ENCODE measurements around the gene FAM169A. TPM values are rescaled to one million over a fixed set of nuclear protein-coding genes. Genes with fewer than 3 reads are reported as not detected.
"Not testable (repeated sequence)": the region's sequence is repeated elsewhere in the genome, so short reads cannot be mapped to it uniquely, and the experiment has no call there.

FAM169A gene
- total and polyA plus RNA-seq, 2 of the 4 experiments (the other 2 are of a cell fraction): under 0.01 TPM; not detected in 1

DNA sequence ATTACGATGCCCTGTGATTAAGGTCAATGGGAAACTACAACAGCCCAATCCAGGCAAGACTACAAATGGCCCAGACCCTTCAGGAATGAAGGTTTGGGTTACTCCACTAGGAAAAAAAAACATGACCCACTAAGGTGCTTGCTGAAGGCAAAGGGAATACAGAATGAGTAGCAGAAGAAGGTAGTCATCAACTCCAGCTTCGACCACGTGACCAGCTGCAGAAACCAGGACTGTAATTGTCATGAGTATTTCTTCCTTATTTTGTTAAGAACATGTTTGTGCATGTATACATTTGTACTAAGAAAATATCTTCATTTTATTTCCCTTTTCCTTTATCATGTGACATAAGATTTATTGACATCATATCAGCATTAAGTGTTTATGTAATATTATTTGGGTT, 74.5 kb downstream of the FAM169A start:
- in situ Hi-C loops (cut with MboI; ENCODE audit: low sequenced_read_pairs); H3K56ac ChIP-seq (ENCODE audit: extremely low read depth, insufficient read depth, low read length); H3K14ac ChIP-seq (replicated peaks; ENCODE audit: low read depth, low read length); H4K20me1 ChIP-seq (ENCODE audit: insufficient read depth, low read length); BruUV-seq (replicated peaks); H2AK5ac ChIP-seq (ENCODE audit: low read depth, low read length); H4K91ac ChIP-seq (ENCODE audit: insufficient read depth, low read depth, low read length); H2BK5ac ChIP-seq (ENCODE audit: low read depth, low read length, poor library complexity, severe bottlenecking); H2BK15ac ChIP-seq (ENCODE audit: low read depth, low read length); H3K9me3 ChIP-seq (ENCODE audit: control insufficient read depth, insufficient read depth, low read length); H3K9ac ChIP-seq (ENCODE audit: low read depth, low read length); H3K4me3 ChIP-seq (ENCODE audit: insufficient read depth, low read depth, low read length); H3K18ac ChIP-seq (ENCODE audit: low read depth, low read length); H3K4me1 ChIP-seq (ENCODE audit: control insufficient read depth, insufficient read depth, low read length); H2BK20ac ChIP-seq (ENCODE audit: low read depth, low read length); H4K5ac ChIP-seq (ENCODE audit: low read depth, low read length); intact Hi-C loops (cut with micrococcal nuclease); POLR2A ChIA-PET (ENCODE audit: unreplicated experiment); H3K27ac ChIP-seq (ENCODE audit: insufficient read depth, low read length); H3K79me1 ChIP-seq (ENCODE audit: low read depth in 1 of 2, low read length in 2 of 2); H4K8ac ChIP-seq (ENCODE audit: low read depth in 2 of 2, low read length in 2 of 2); H3K27me3 ChIP-seq (ENCODE audit: control insufficient read depth, insufficient read depth, low read length); H3K4me2 ChIP-seq (ENCODE audit: low read depth, low read length); H2AK9ac ChIP-seq (replicated peaks; ENCODE audit: low read depth, low read length, poor library complexity); DNase-seq; ATAC-seq (ENCODE audit: low read depth); H3K9me1 ChIP-seq (ENCODE audit: insufficient read depth, low read length); H2AFZ ChIP-seq (replicated peaks; ENCODE audit: low read length, poor library complexity); H3K36me3 ChIP-seq (ENCODE audit: control insufficient read depth, insufficient read depth, low read length); CTCF ChIA-PET; H3K4ac ChIP-seq (ENCODE audit: low read depth, low read length); H2BK120ac ChIP-seq (ENCODE audit: low read depth, low read length); H3K23ac ChIP-seq (ENCODE audit: low read depth, low read length); dilution Hi-C loops (cut with HindIII; ENCODE audit: low sequenced_read_pairs, unreplicated experiment): not testable (repeated sequence)
- no CpG with 5 or more reads among the region's 3 CpGs for WGBS, 2 experiments (ENCODE audit: extremely low coverage in 2 of 2, insufficient read length in 1 of 2)
